H1 (cell line): Measurements from ENCODE around the gene CD180. TPM values are rescaled to one million over a fixed set of nuclear protein-coding genes. Genes with fewer than 3 reads are reported as not detected.
A peak's percentile ranks its signal among the peaks of the same experiment; 100 is the strongest.

Experiments used
- CTCF ChIA-PET: fragments of 300-600 bp; sonication (Branson Sonifier 250); formaldehyde crosslinking; loops from one replicate; lab custom pipeline; 2021; ENCODE audit not compliant: partially characterized antibody; lab: Charles Lee
- POLR2A ChIA-PET: fragments of 300-600 bp; sonication (Branson Sonifier 250); formaldehyde crosslinking; loops from one replicate; lab custom pipeline; 2021; ENCODE audit warnings: inconsistent platforms; ENCODE audit not compliant: partially characterized antibody; lab: Charles Lee
- DNase-seq, 2 experiments: peaks; one replicate each; pipeline versions ENCODE4 v3.0.0 to v3.0.0-alpha.2; 2010 to 2022; ENCODE audit warnings: low spot score in 2 of 2, low read depth in 1 of 2, mixed read lengths in 1 of 2
- FAIRE-seq: peaks from 2 replicates; lab custom pipeline; 2011; peaks lifted over from hg19 to GRCh38; lab: Jason Lieb, UNC
- H2AFZ ChIP-seq: 2 replicates; pipeline ENCODE4 v1.8.1; 2012; ENCODE audit warnings: low read length, inconsistent platforms
- H2AK5ac ChIP-seq: 2 replicates; pipeline ENCODE4 v1.6.1; 2013; ENCODE audit warnings: low read depth, low read length
- H2BK120ac ChIP-seq: replicated peaks from 2 replicates; pipeline ENCODE3; 2013; ENCODE audit warnings: low read depth, low read length, inconsistent platforms
- H2BK12ac ChIP-seq: 2 replicates; pipeline ENCODE4 v1.6.1; 2013; ENCODE audit warnings: low read depth, low read length
- H2BK15ac ChIP-seq: 2 replicates; pipeline ENCODE4 v1.6.1; 2013; ENCODE audit warnings: low read length
- H2BK20ac ChIP-seq: 2 replicates; pipeline ENCODE4 v1.6.1; 2013; ENCODE audit warnings: low read length
- H2BK5ac ChIP-seq: 2 replicates; pipeline ENCODE4 v1.6.1; 2013; ENCODE audit warnings: low read depth, low read length
- H3K14ac ChIP-seq: 2 replicates; pipeline ENCODE4 v1.6.1; 2013; ENCODE audit warnings: inconsistent platforms; ENCODE audit not compliant: insufficient read length
- H3K18ac ChIP-seq: 2 replicates; pipeline ENCODE4 v1.6.1; 2013; ENCODE audit warnings: low read length; ENCODE audit errors: extremely low read depth
- H3K23ac ChIP-seq: 2 replicates; pipeline ENCODE4 v1.6.1; 2013; ENCODE audit warnings: inconsistent platforms; ENCODE audit not compliant: insufficient read length
- H3K23me2 ChIP-seq: 2 replicates; pipeline ENCODE4 v1.6.1; 2013; ENCODE audit warnings: low read depth, low read length
- H3K27ac ChIP-seq: 2 replicates; pipeline ENCODE4 v1.6.1; 2011; ENCODE audit warnings: low read depth, low read length, inconsistent platforms
- H3K27me3 ChIP-seq, 4 experiments: replicated peaks in 1 of 4; 1 replicate in 1 of 4; 2 replicates in 3 of 4; pipeline versions ENCODE4 v1.6.1 to v1.8.1; 2011 to 2013; ENCODE audit warnings: low read length in 3 of 4, mild to moderate bottlenecking in 3 of 4, inconsistent platforms in 2 of 4, mixed read lengths in 2 of 4, moderate library complexity in 1 of 4; ENCODE audit not compliant: control insufficient read depth in 3 of 4, insufficient read depth in 3 of 4; ENCODE audit errors: extremely low read depth in 1 of 4
- H3K36me3 ChIP-seq, 4 experiments: 2 replicates each; pipeline versions ENCODE4 v1.6.1 to v1.8.1; 2011 to 2013; ENCODE audit warnings: mild to moderate bottlenecking in 4 of 4, low read length in 3 of 4, moderate library complexity in 2 of 4, control low read depth in 1 of 4, inconsistent platforms in 1 of 4; ENCODE audit not compliant: insufficient read depth in 4 of 4, control insufficient read depth in 2 of 4
- H3K4ac ChIP-seq: replicated peaks from 2 replicates; pipeline ENCODE3; 2013; ENCODE audit warnings: low read length, low read depth, mixed read lengths, inconsistent platforms; ENCODE audit not compliant: insufficient read length
- H3K4me1 ChIP-seq, 4 experiments: replicated peaks in 1 of 4; 1 replicate in 1 of 4; 2 replicates in 3 of 4; pipeline versions ENCODE4 v1.6.1 to v1.8.1; 2011 to 2013; ENCODE audit warnings: low read length in 3 of 4, inconsistent platforms in 2 of 4, mixed read lengths in 1 of 4; ENCODE audit not compliant: insufficient read depth in 4 of 4, control insufficient read depth in 3 of 4
- H3K4me2 ChIP-seq, 2 experiments: 2 replicates each; pipeline versions ENCODE4 v1.6.1 to v1.8.1; 2011 to 2013; ENCODE audit warnings: low read depth in 2 of 2, low read length in 2 of 2, control low read depth in 1 of 2, inconsistent platforms in 1 of 2, mild to moderate bottlenecking in 1 of 2; ENCODE audit not compliant: insufficient read depth in 1 of 2
- H3K4me3 ChIP-seq, 4 experiments: fragments of 200-600, 300-600 bp in 1 of 4; sonication (generic), shearing (Covaris generic), sonication (Bioruptor Twin) in 1 of 4; 2 replicates each; pipeline versions ENCODE4 v1.5.1 to v1.8.1; 2011 to 2016; ENCODE audit warnings: low read length in 4 of 4, low read depth in 3 of 4, control low read depth in 2 of 4, inconsistent platforms in 2 of 4, mild to moderate bottlenecking in 2 of 4, mixed read lengths in 1 of 4, moderate library complexity in 1 of 4; ENCODE audit not compliant: insufficient read depth in 2 of 4; ENCODE audit errors: extremely low read depth in 1 of 4
- H3K56ac ChIP-seq: replicated peaks from 2 replicates; pipeline ENCODE3; 2013; ENCODE audit warnings: low read depth, mild to moderate bottlenecking, mixed read lengths, low read length, inconsistent platforms; ENCODE audit not compliant: insufficient read length
- H3K79me1 ChIP-seq: 2 replicates; pipeline ENCODE4 v1.6.1; 2013; ENCODE audit warnings: low read depth, low read length, control low read depth
- H3K79me2 ChIP-seq, 2 experiments: 2 replicates each; pipeline versions ENCODE4 v1.6.1 to v1.8.1; 2012 to 2013; ENCODE audit warnings: low read length in 2 of 2, mild to moderate bottlenecking in 2 of 2, inconsistent platforms in 1 of 2; ENCODE audit not compliant: insufficient read depth in 2 of 2, control insufficient read depth in 1 of 2
- H3K9ac ChIP-seq, 4 experiments: replicated peaks in 1 of 4; 1 replicate in 1 of 4; 2 replicates in 3 of 4; pipeline versions ENCODE4 v1.6.1 to v1.8.1; 2011 to 2013; ENCODE audit warnings: low read depth in 3 of 4, low read length in 3 of 4, control low read depth in 2 of 4, mild to moderate bottlenecking in 2 of 4, moderate library complexity in 2 of 4, inconsistent platforms in 1 of 4; ENCODE audit errors: extremely low read depth in 1 of 4
- H3K9me3 ChIP-seq, 2 experiments: 2 replicates each; pipeline versions ENCODE4 v1.6.1 to v1.8.1; 2012 to 2013; ENCODE audit warnings: mild to moderate bottlenecking in 2 of 2, moderate library complexity in 2 of 2, control low read depth in 1 of 2, inconsistent platforms in 1 of 2, low read depth in 1 of 2, low read length in 1 of 2, mixed read lengths in 1 of 2; ENCODE audit not compliant: insufficient read depth in 2 of 2
- H4K20me1 ChIP-seq, 2 experiments: replicated peaks in 1 of 2; 2 replicates each; pipeline versions ENCODE3 to v1.8.1; 2011 to 2013; ENCODE audit warnings: inconsistent platforms in 2 of 2, low read length in 2 of 2, mild to moderate bottlenecking in 1 of 2; ENCODE audit not compliant: insufficient read depth in 2 of 2, control insufficient read depth in 1 of 2
- H4K5ac ChIP-seq: 2 replicates; pipeline ENCODE4 v1.6.1; 2013; ENCODE audit warnings: low read length, low read depth, mixed read lengths, inconsistent platforms; ENCODE audit not compliant: insufficient read length
- H4K8ac ChIP-seq: 2 replicates; pipeline ENCODE4 v1.8.0; 2013; ENCODE audit warnings: mild to moderate bottlenecking, moderate library complexity, low read length, inconsistent platforms; ENCODE audit not compliant: insufficient read depth; ENCODE audit errors: extremely low read depth
- H4K91ac ChIP-seq: replicated peaks from 2 replicates; pipeline ENCODE3; 2013; ENCODE audit warnings: low read length, mixed read lengths, inconsistent platforms; ENCODE audit not compliant: insufficient read length
- CEBPB ChIP-seq: IDR thresholded peaks from 2 replicates; pipeline ENCODE4 v1.6.1; 2012; ENCODE audit warnings: low read depth, low read length
- GTF2F1 ChIP-seq: IDR thresholded peaks from 2 replicates; pipeline ENCODE4 v1.6.1; 2012; ENCODE audit warnings: low read depth, low read length, improper control_type of control experiment, borderline replicate concordance
- HDAC2 ChIP-seq, 2 experiments: fragments of 300-600 bp in 1 of 2; sonication (generic) in 1 of 2; IDR thresholded peaks; 2 replicates each; pipeline ENCODE4 v1.6.1; 2011 to 2012; ENCODE audit warnings: low read depth in 2 of 2, low read length in 2 of 2, mild to moderate bottlenecking in 2 of 2, moderate library complexity in 2 of 2, borderline replicate concordance in 1 of 2, inconsistent platforms in 1 of 2
- RNF2 ChIP-seq: fragments of 200-900, 300-1000 bp; sonication (generic); IDR thresholded peaks from 2 replicates; pipeline ENCODE4 v1.7.1; 2016; ENCODE audit warnings: borderline replicate concordance, low read depth, mild to moderate bottlenecking, antibody characterized with exemption, low read length; ENCODE audit not compliant: poor library complexity, severe bottlenecking; ENCODE audit errors: missing control alignments
- YY1 ChIP-seq: IDR thresholded peaks from 2 replicates; pipeline ENCODE4 v1.6.1; 2011; ENCODE audit warnings: low read depth, mild to moderate bottlenecking, low read length
- WGBS, 2 experiments: shearing (Covaris generic) in 1 of 2; methylation state at CpG; one replicate each; pipeline versions ENCODE4 v1.1.6 to v1.1.7; 2013 to 2015; ENCODE audit warnings: low lambda C conversion rate in 2 of 2, mixed read lengths in 2 of 2, inconsistent platforms in 1 of 2, low coverage in 1 of 2, missing lambda C conversion rate in 1 of 2; ENCODE audit not compliant: insufficient replicate concordance in 2 of 2, insufficient coverage in 1 of 2, insufficient read length in 1 of 2; ENCODE audit errors: extremely low coverage in 1 of 2, missing lambda C conversion rate in 1 of 2; 5-methylcytosine and 5-hydroxymethylcytosine counted together
- polyA plus RNA-seq, 7 experiments: library from polyadenylated mRNA; depleted of rRNA in 3 of 7; stranded (reverse) in 5 of 7; unstranded in 2 of 7; fragments of >200 nt in 5 of 7; fragments of 200-250 nt in 2 of 7; gene quantifications; 1 replicate in 5 of 7; 2 replicates in 1 of 7; 4 replicates in 1 of 7; pipeline versions ENCODE4 v1.2.1 to v1.2.3, GENCODE V29; 2011 to 2013; ENCODE audit warnings: missing spikeins in 2 of 7, mixed read lengths in 2 of 7
- total RNA-seq: library from RNA; stranded (reverse); fragmentation: NEBNext Ultra II Directional; extraction: Animal tissue kit (Norgen Biotek cat#: 25700); gene quantifications from 2 replicates; pipeline ENCODE4 v1.2.1, GENCODE V29; 2021

CD180 gene
- total and polyA plus RNA-seq, 2 of the 8 experiments (the other 6 are each of a cell fraction or from before 2014, with no cell fraction given) = not detected

DNA sequence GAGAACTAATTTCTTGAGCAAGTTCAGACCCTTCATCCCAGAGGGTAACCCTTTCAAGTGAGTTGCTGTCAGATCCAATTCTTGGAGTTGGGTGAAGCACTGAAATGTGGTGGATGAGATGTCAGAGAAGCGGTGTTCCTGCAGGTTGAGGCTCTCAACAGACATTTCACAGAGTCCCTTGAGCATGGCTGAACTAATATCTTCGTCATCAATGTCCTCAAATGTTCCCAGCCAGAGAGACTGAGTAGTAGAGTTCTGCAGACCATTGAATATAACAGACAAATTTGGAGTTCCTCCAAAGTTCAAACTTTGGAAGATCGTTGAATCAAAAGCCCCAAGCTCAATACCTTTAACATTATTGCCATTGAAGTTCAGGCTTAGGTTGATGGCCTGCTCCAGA is 12.7 kb downstream of the CD180 start:
- Histone ChIP-seq H3K4me2 (no peak overlapping the region), H4K5ac (no peak overlapping the region), H3K4ac (no peak overlapping the region), H3K14ac (no peak overlapping the region), H3K9ac (no peak overlapping the region), H4K8ac (no peak overlapping the region), H3K9me3 (no peaks in the 10 kb centered on the region), H4K91ac (no peak overlapping the region), H4K20me1 (no peaks in the 10 kb centered on the region), H2BK5ac (no peak overlapping the region), H2BK120ac (no peak overlapping the region), H3K23me2 (no peaks in the 10 kb centered on the region; the same call in 1 of the 2 replicates), H3K23ac (no peak overlapping the region), H3K4me3 (no peak overlapping the region), H3K27me3 (peaks cover 0 to 4% (median 0%) of the 10 kb centered on the region in 4 experiments; a peak in 2 of 7 replicates), H2BK12ac (no peak overlapping the region; the same call in 1 of the 2 replicates), H3K36me3 (no peaks in the 10 kb centered on the region), H2AFZ (0 out of 2 replicates have a peak overlapping the region, but pooled peaks have one; percentile 18), H3K18ac (no peak overlapping the region), H3K27ac (no peak overlapping the region), H2BK15ac (0 out of 2 replicates have a peak overlapping the region, but pooled peaks have one; percentile 35), H3K4me1 (peaks cover 0 to 5% (median 3%) of the 10 kb centered on the region in 4 experiments; a peak in 4 of 7 replicates), H3K79me1 (no peaks in the 10 kb centered on the region), H2AK5ac (no peak overlapping the region), H3K56ac (no peak overlapping the region), H3K79me2 (no peaks in the 10 kb centered on the region), H2BK20ac (no peak overlapping the region)
- no peak for TF ChIP-seq CEBPB
- no peak for TF ChIP-seq YY1
- TF ChIP-seq RNF2 = no peak
- TF ChIP-seq GTF2F1 = no peak
- TF ChIP-seq HDAC2 (IDR thresholded peaks at IDR 0.05; ENCODE audit: borderline replicate concordance in 1 of 2, low read depth in 2 of 2, low read length in 2 of 2) = no peak
- FAIRE-seq (no peak), DNase-seq (no peak)
- ChIA-PET POLR2A (no interaction called here), CTCF (interaction anchor here (5.1 kb wide), 1 partner anchor 19 kb away, joined by 30 read pairs; no protein-coding TSS in a partner anchor)
- WGBS, 2 experiments = 92% methylated on average over 3 of the region's 3 CpGs; no CpG with 5 or more reads in 1 of the 2 experiments
